ENCODE measurements around the gene PEF1.

PEF1 gene

GRCh38 chr1:31653717-31654473, 9.2 kb upstream of the PEF1 start:
- DNase-seq = no peak

GRCh38 chr1:31652891-31653499, 8.3 kb upstream of the PEF1 start:
- DNase-seq = no peak

DNA sequence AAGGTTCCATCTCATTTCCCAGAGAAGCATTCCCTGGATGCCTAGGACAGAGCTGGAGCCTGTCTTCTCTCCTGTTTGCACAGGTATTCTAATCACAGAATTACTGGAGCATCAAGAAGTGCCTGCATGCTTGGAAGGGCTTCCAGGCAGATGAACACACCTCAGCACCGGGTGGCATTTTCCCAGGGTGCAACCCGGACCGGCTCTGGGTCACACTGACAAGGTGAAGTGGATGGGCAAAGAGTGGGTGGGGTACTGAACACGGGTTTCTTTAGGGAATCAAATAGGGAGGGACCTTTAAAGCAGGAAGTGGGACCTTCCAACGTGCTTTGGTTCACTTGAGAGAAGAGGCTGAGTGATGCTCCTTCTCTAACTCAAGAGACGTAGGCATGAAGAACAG, 7.1 kb upstream of the PEF1 start:
- DNase-seq = no peak

DNA sequence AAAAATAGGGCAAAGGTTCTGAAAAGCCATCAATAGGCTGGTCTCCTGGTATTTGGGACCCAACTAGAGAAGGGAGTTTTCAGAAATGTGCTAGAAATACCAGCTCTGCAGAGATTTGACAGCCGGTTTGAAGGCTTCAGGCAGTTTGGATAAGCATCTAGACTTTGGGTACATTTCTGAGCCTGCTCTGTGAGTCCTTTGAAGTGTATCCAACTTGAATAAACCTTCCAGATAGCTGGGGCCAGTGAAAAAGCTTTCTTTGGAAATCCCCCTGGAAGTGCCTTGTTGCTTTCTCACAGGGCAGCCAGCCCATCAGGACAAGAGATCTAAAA, 6.4 kb upstream of the PEF1 start:
- DNase-seq = no peak

DNA sequence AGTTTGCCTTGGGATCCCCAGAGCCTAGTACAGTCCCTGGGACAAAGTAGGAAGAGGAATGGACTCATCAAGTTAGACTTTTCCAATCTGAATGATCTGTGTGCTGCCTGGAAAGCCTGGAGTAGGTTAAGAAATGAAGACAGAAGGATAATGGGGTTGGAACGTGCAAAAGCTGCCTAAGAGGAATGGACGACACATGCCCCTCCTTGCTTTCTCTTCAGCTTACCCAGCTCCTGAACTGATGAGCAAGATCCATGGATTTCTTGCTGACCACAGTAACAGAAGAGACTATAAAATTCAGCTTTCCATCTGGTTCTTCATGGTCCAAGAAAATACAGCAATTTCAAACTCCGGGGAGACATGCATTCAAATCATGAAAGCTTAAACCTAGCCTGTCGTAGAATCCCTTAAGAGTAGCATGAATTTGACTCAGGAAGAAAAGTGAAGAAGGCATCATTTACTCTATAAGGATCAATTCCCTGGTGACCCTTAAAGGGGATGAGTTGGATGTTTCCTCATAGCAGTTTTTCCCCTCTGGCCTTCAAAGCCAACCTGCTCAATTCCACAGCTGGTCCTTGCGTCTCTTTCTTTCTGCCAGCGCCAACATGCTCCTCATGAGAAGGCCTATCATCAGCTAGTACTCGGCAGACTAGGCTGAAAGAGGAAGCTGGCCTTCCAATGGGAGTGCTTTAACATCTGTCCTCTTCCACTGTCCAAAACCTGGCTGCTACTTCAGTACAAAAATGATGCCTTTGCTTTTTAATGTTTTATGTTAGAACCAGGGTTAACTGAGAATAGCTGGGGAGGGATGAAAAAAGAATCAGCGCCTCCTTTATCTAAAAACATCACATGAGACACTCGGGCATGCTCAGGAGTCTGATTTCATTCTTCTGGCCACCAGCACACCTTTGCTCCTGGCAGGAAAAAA, 5.7 kb upstream of the PEF1 start:
- DNase-seq = no peak

GRCh38 chr1:31648641-31649357, 4.1 kb upstream of the PEF1 start:
- DNase-seq = no peak

DNA sequence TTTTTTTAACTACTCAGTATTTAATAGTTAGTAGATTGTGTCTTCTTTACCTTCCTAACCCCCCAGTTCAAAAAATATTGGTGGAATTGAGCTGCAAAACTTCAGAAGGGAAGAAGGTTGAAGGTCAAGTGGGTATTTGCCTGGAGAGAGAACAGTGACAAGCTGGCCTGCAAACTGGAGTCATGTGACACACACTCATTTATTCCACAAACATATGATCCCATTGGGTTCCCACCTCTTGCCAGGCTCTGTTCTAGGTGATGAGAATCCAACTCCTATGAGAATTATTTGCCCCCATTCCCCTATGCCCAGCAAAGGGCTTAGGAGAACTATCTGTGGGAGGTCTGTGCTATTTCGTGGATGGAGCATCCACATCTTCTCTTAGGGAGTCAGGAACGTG, 3.5 kb upstream of the PEF1 start:
- DNase-seq = no peak

- DNase-seq = no peak
Measured at GRCh38 chr1:31647106-31647505, 2.4 kb upstream of the PEF1 start.

DNA sequence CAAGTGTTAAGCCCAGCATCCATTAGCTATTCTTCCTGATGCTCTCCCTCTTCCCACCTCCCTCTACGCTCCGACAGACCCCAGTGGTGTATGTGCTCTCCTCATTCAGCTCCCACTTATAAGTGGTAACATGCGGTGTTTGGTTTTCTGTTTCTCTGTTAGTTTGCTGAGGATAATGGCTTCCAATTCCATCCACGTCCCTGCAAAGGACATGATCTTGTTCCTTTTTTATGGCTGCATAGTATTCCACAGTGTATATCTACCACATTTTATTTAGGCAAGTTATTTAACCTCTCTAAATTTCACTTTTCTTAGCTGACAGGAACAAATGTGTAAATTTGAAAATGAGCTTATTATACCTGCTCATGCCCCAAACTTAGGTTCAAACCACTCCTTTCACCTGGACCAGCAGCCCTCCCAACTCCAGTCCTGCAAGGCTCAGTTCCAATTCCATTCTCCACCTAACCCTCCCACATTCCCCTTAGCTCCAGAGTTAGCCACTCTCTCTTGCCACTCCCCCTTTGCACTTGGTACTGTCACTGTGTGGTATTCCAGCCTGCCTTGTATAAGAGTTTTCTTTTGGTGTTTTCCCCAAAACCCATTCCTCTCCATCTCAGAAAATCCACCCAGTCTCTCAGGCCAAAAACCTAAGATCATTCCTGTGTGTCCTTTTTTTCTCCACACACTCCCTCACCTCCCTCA, 1.7 kb upstream of the PEF1 start:
- no peak for DNase-seq

- no peak for DNase-seq
Measured at GRCh38 chr1:31645274-31645568, 545 bp upstream of the PEF1 start.

DNA sequence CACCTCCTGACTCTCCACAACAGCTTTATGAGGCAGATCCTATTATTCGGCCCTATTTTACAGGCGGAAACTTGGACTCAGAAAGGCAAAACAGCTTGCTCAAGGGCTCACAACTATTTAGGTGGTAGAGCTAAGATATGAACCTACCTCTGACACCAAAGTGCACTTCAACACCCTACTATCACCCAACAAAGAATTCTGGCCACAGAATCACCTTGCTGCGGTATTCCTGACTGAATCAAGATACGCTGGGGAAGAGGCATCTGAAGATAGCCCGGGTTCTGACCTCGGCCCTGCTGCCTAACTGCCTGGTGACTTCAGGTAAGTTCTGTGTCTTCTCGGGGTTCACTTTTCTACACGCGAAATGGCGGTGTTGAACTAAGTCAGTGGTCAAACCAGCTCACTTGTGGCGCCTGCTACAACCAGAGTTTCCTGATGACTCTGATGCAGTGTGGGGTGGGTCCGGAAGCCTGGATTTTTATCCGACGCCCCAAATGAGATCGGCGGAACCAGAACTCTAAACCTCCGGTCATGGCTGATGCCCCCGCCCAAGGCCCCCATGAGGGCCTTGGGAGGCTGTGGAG, 608 bp downstream of the PEF1 start:
- no peak for DNase-seq

DNA sequence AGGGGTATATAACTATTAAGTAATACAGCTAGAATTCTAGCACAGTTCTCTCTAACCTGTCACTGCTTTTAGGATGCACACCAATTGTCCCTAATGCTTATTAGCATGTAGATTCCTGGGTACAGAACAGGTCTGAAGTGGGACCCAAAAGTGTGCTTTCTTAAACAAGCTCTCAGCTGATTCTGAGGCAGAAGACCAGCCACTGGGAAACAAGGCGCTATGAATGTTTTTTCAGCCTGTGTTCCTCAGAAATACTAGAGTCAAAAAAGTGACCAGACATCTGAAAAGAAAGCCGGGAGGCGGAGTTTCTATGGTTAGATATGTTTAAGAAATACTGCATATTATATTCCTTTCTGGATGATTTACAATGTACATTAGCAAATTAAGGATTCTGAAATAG, 1.8 kb downstream of the PEF1 start:
- no peak for DNase-seq

GRCh38 chr1:31642366-31642765, 2.3 kb downstream of the PEF1 start:
- DNase-seq = no peak

GRCh38 chr1:31640964-31641363, 3.7 kb downstream of the PEF1 start:
- DNase-seq = no peak

DNA sequence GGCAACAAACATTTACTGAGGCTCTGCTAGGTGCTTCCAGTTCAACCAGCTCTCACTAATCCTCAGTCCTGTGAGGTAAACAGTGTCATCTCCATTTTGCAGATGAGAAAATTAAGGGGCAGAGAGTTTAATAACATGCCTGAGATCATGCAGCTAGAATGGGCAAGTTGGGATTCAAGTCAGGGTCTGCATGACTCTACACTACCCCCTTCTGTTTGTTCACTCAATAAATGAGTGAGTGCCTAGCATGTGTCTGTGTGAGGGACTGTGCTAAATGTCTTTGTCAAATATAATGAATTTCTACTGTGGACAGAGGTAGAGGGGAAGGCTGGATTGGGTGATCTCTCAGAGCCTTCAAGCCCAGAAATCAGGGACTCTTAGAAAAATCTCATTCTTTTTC, 4.5 kb downstream of the PEF1 start:
- no peak for DNase-seq

- DNase-seq = no peak
Measured at GRCh38 chr1:31639543-31639942, 5.1 kb downstream of the PEF1 start.

DNA sequence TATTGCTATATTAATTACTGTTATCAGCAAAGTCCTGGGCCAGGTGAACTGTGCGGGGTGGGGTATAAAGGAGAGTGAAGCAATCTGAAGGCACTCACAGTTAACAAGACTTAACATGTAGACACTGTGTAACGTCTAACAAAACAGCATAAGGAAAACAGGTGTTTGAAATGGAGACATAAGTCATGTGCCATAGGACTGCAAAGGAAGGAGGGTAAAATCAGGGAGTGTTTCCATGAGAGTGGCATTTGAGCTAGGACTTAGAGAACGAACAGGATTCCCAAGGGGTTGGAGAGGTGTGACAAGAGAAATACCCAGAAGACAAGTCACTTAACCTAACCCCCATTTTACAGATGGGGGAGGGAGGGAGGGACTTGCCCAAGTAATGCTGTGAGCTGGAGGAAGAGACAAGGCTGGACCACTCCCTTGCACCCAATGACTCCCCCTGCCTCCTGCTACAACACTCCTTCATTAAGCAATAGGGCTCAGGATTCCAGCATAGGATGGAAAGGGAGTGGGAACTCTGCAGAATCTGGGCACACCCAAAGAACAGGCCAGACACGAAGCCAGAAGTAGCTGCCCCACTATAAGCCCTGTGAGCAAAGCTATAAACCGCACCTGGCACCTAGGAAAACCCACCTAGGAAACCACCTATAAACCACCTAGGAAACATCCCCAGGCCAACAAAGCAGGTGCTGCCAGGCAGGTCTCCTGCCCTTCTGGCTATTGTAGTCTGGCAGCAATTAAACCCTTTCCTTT, 6.6 kb downstream of the PEF1 start:
- no peak for DNase-seq

DNA sequence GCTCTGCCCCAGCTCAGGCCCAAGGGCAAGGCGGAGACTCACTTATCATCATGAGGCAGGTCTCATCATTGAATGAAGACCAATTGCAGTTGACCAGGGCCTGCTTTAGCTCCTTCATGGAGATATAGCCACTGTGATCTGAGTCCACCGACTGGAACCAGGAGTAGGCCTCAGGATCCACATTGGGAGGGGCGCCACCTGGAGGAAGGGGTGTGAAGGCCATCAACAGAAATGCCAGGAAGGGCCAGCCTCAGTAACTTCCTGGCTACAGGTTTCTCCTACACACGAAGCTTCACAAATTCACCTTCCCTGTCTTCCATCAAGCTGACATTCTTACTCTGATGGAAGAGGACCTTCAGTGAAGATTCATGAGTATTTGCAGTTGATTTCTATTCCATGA, 11.6 kb downstream of the PEF1 start:
- DNase-seq = peak; percentile 59 to 63

- no peak for DNase-seq
Measured at GRCh38 chr1:31632649-31633048, 12.0 kb downstream of the PEF1 start.

GRCh38 chr1:31628931-31629556, 15.6 kb downstream of the PEF1 start:
- DNase-seq = no peak

DNA sequence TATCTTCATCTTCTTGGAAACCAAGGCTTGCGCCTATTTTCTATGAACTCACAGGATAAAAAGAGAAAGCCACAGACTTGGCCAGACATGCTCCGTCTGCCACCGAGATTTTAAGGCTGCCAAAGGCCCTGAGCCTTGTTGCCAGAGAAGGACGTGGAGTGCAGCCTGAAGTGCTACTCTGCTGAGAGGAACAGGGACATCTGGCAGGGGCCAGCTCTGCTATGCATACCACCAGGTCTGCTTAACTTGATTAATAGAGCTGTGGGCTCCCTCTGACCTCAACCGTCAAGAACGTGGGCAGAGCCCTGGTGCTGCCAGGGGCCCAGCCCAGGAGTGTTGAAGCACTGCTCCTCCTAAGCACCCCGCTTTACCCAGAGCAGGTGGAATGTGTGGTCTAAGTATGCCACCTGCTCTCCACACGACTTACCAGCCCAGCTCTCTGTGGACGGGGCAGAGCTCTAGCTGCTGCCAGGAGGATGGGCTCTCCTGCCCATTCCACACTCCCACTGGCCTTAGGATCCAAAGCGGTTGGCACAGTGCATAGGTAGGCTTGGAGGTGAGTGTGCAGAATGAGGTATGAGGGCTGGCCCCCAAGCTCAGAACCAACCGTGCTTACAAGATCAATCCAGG, 16.6 kb downstream of the PEF1 start:
- DNase-seq = no peak

Data from activated T-cell treated with anti-CD3 and anti-CD28 coated beads, Interleukin-2, amount 50 U/mL, for 48 hours (primary cell).